ENCODE measurements around the gene FGGY. TPM values are rescaled to one million over a fixed set of nuclear protein-coding genes. Genes with fewer than 3 reads are reported as not detected.

The FGGY gene
- total and polyA plus RNA-seq, 2 donors (not counting 3 experiments of a cell fraction or from before 2014, with no cell fraction given) = 5.6 to 6.4 TPM

DNA sequence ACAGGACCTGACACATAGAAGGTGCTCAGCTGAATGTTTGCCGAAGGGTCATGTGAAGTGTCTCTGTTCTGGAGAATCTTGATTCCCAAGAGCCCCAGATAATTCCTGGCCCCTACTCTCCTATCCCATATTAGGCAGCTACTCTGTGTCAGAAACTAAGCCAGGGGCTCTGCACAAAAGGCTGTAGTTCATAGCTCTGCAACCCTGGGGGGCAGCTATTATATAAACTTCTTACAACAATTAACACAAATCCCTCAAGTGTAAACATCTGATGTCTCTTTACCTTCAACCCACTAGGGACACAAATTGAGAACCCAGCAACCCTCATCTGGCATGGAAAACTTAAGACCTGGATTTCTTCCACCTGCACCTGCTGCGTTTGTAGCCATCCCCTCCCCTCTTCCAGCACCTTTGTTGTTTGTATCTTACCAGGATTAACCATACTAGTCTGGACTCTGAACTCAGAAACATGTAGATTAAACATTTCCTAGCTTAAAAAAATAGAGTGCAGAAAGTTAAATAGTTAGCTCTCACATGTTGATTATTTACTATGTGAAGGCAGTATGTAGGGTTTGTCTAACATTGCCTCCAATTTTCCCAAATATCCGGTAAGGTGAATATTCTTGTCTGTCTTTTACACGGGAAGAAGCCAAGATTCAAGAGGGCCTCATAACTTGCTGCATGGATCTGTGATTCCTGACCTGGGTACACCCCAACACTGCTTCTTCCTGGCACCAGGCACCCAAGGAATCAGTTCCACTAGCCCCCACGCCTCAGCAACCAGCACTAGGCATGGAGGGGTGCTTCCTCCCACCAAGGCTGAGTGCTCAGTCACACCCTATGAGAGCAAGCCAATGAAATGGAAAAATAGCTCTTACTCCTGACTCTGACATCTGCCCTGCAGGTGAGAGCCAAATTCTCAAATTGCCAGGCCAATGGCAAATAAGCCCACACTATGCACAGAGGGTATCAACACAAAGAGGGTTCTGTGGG is 297.2 kb downstream of the FGGY start:
- Histone ChIP-seq H3K79me2 (ENCODE audit: control insufficient read depth, insufficient read depth, low read length) (no peaks in the 10 kb centered on the region), H3K4me2 (ENCODE audit: insufficient read depth, low read length) (no peak overlapping the region), H3K36me3 (ENCODE audit: control insufficient read depth in 2 of 2, extremely low read depth in 1 of 2, insufficient read depth in 2 of 2, low read length in 2 of 2) (no peaks in the 10 kb centered on the region), H3K27me3 (ENCODE audit: control insufficient read depth in 2 of 2, insufficient read depth in 2 of 2, low read length in 2 of 2) (no peaks in the 10 kb centered on the region), H3K9ac (replicated peaks; ENCODE audit: extremely low read depth, insufficient read depth, low read length) (no peak overlapping the region), H3K9me3 (replicated peaks; ENCODE audit: control insufficient read depth, insufficient read depth, low read length) (no peaks in the 10 kb centered on the region), H4K20me1 (replicated peaks; ENCODE audit: control insufficient read depth, extremely low read depth, insufficient read depth, low read length) (no peaks in the 10 kb centered on the region), H3K4me1 (ENCODE audit: control insufficient read depth, extremely low read depth, insufficient read depth, low read length) (peaks cover 29% of the 10 kb centered on the region), H3K9me1 (replicated peaks; ENCODE audit: control insufficient read depth, extremely low read depth, insufficient read depth, low read length) (no peaks in the 10 kb centered on the region), H3K4me3 (replicated peaks in 1 of 3; ENCODE audit: insufficient read depth in 1 of 3, low read depth in 1 of 3, low read length in 3 of 3) (no peak overlapping the region), H3K27ac (ENCODE audit: insufficient read depth, low read depth, low read length) (no peak overlapping the region), H2AFZ (ENCODE audit: low read depth, low read length) (no peak overlapping the region)
- BruUV-seq (replicated peaks) = no TSS peak
- intact Hi-C loops (cut with micrococcal nuclease) = no loop called here
- ChIA-PET POLR2A (no interaction called here), CTCF (interaction anchor here (1.8 to 2.9 kb wide), 2 partner anchors 22 to 24 kb away, joined by 4 to 12 read pairs; no protein-coding TSS in a partner anchor)
- no peak for TF ChIP-seq CTCF (IDR thresholded peaks at IDR 0.05; ENCODE audit: extremely low read depth in 1 of 2, insufficient read depth in 1 of 2, low read depth in 1 of 2, low read length in 2 of 2)
- TF ChIP-seq POLR2AphosphoS5 (IDR thresholded peaks at IDR 0.05; ENCODE audit: insufficient read depth, low read depth, low read length) = no peak
- TF ChIP-seq FOS (IDR thresholded peaks at IDR 0.05; ENCODE audit: borderline replicate concordance, insufficient read depth, low read length) = no peak
- no peak for TF ChIP-seq GATA2 (IDR thresholded peaks at IDR 0.05; ENCODE audit: insufficient read depth, insufficient read length, low read depth, low read length)
- FAIRE-seq (no peak), DNase-seq (ENCODE audit: low read depth, low spot score) (no peak)
- dilution Hi-C loops (cut with MboI; ENCODE audit: extremely low pct_ligation_motif_present, low sequenced_read_pairs) = no loop called here

Measured in endothelial cell of umbilical vein (primary cell).